Ascending aorta (tissue), 2 donors: ENCODE results near the gene MEOX1. TPM values are rescaled to one million over a fixed set of nuclear protein-coding genes. Genes with fewer than 3 reads are reported as not detected.

Experiments
- DNase-seq, 2 donors: peaks; one replicate each; pipeline ENCODE4 v3.0.0-alpha.2; 2019; ENCODE audit warnings: low spot score in 2 of 2
- H3K27ac ChIP-seq, 2 donors: fragments of 200-600 bp; sonication (generic); one replicate each; pipeline ENCODE4 v1.5.1; 2016 to 2017; ENCODE audit warnings: mild to moderate bottlenecking in 1 of 2
- H3K27me3 ChIP-seq: fragments of 200-600 bp; sonication (generic); one replicate; pipeline ENCODE4 v1.5.1; 2017
- H3K36me3 ChIP-seq, 2 donors: fragments of 200-600 bp; sonication (generic); one replicate each; pipeline ENCODE4 v1.5.1; 2016
- H3K4me1 ChIP-seq, 2 donors: fragments of 200-600 bp; sonication (generic); one replicate each; pipeline ENCODE4 v1.5.1; 2016 to 2017; ENCODE audit warnings: mild to moderate bottlenecking in 1 of 2
- H3K4me3 ChIP-seq, 2 donors: fragments of 200-600 bp; sonication (generic); one replicate each; pipeline ENCODE4 v1.5.1; 2016 to 2017; ENCODE audit warnings: mild to moderate bottlenecking in 1 of 2
- H3K9me3 ChIP-seq, 2 donors: fragments of 200-600 bp; sonication (generic); one replicate each; pipeline ENCODE4 v1.5.1; 2016
- CTCF ChIP-seq, 3 experiments: fragments of 200-600 bp in 2 of 3; fragments of 450-650 bp in 1 of 3; sonication (generic) in 2 of 3; IDR thresholded peaks; one replicate each; pipeline ENCODE4 v1.5.1; 2016 to 2019; ENCODE audit warnings: antibody characterized with exemption in 3 of 3, mild to moderate bottlenecking in 1 of 3, moderate library complexity in 1 of 3
- intact Hi-C: fragments of 100-400 bp; cut with DNase I; formaldehyde crosslinking; loops from one replicate; pipeline ENCODE4 v1.15.1; 2023
- total RNA-seq: library from RNA; depleted of rRNA; stranded (reverse); fragments of >200 nt; gene quantifications from one replicate; pipeline ENCODE4 v1.1.0, GENCODE V29; 2016

The MEOX1 gene
- total RNA-seq, 1 donor from 2014 or later = 17.8 TPM

DNA sequence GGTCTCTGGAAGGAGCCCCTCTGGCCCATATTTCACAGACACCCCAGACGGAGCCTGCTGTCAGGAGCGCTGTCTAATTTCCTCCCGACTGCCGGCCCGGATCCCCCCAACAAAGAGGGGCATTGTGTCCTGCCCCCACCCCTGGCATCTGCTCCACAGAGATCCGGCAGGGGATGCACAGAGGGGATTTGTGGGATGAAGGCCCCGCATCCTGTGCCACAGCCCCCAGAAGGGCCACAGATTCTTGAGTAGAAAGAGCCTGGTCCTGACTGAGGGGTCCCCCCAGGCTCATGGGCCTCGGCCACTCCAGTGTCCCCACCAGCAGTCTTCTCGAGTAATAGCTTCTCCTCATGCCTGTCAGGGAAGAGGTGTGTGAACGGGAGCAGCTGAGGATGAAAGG lies 29.5 kb downstream of the MEOX1 start:
- no peak overlapping the region for H3K27ac ChIP-seq
- no peaks in the 10 kb centered on the region for H3K9me3 ChIP-seq
- no peak for DNase-seq
- intact Hi-C loops = no loop called here
- no peak for TF ChIP-seq CTCF (IDR thresholded peaks at IDR 0.05)
- no peaks in the 10 kb centered on the region for H3K4me1 ChIP-seq
- no peak overlapping the region for H3K4me3 ChIP-seq
- no peaks in the 10 kb centered on the region for H3K27me3 ChIP-seq
- no peaks in the 10 kb centered on the region for H3K36me3 ChIP-seq

GRCh38 chr17:43631429-43631828 lies 30.3 kb downstream of the MEOX1 start:
- no peaks in the 10 kb centered on the region for H3K4me1 ChIP-seq
- no peaks in the 10 kb centered on the region for H3K9me3 ChIP-seq
- no peaks in the 10 kb centered on the region for H3K36me3 ChIP-seq
- intact Hi-C loops = no loop called here
- no peak for DNase-seq
- no peaks in the 10 kb centered on the region for H3K27me3 ChIP-seq
- TF ChIP-seq CTCF (IDR thresholded peaks at IDR 0.05) = no peak
- H3K27ac ChIP-seq = no peak overlapping the region
- H3K4me3 ChIP-seq = no peak overlapping the region

DNA sequence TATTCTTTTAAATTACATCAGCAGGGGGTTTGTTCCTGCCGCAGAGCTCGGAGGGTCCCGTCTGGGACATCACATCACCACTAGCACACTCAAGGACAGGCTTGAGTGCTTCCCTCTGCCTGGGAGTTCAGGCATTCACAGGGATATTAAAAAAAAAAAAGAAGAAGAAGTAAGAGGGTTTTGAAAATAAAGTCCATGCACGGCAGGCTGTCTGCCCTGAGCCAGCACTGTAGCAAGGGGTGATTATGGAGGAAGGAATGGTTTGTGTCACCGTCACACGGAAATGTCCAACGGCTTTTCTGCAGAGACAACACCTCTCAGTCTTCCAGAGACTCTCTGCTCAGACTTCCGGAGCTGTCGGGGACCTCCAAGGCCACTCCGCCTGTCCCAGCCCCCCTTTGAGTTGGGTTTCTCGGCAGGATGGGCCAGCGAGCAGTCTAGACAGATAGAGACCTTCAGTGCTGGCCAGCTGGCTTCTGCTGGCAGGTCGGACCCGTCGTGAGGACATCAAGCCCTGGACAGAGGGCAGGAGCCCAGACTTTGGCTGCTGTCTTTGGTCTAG lies 33.6 kb downstream of the MEOX1 start:
- DNase-seq = no peak
- no peaks in the 10 kb centered on the region for H3K9me3 ChIP-seq
- no peaks in the 10 kb centered on the region for H3K4me1 ChIP-seq
- H3K27ac ChIP-seq = no peak overlapping the region
- intact Hi-C loops = no loop called here
- H3K36me3 ChIP-seq = no peaks in the 10 kb centered on the region
- H3K4me3 ChIP-seq = no peak overlapping the region
- no peak for TF ChIP-seq CTCF (IDR thresholded peaks at IDR 0.05)
- no peaks in the 10 kb centered on the region for H3K27me3 ChIP-seq

GRCh38 chr17:43627653-43628052 lies 34.1 kb downstream of the MEOX1 start:
- Histone ChIP-seq H3K36me3 (no peaks in the 10 kb centered on the region), H3K4me1 (no peaks in the 10 kb centered on the region), H3K9me3 (no peaks in the 10 kb centered on the region), H3K4me3 (no peak overlapping the region), H3K27me3 (no peaks in the 10 kb centered on the region), H3K27ac (no peak overlapping the region)
- DNase-seq = no peak
- TF ChIP-seq CTCF (IDR thresholded peaks at IDR 0.05) = no peak
- intact Hi-C loops = no loop called here

- intact Hi-C loops = no loop called here
- no peak for TF ChIP-seq CTCF (IDR thresholded peaks at IDR 0.05)
- Histone ChIP-seq H3K9me3 (no peaks in the 10 kb centered on the region), H3K4me3 (no peak overlapping the region), H3K4me1 (no peaks in the 10 kb centered on the region), H3K27me3 (no peaks in the 10 kb centered on the region), H3K36me3 (no peaks in the 10 kb centered on the region), H3K27ac (no peak overlapping the region)
- DNase-seq = no peak
These were observed 35.7 kb downstream of the MEOX1 start for GRCh38 chr17:43626023-43626422.

- Histone ChIP-seq H3K36me3 (no peaks in the 10 kb centered on the region), H3K4me3 (no peak overlapping the region), H3K9me3 (no peaks in the 10 kb centered on the region), H3K27ac (no peak overlapping the region), H3K4me1 (peaks cover 0 to 2% of the 10 kb centered on the region in 2 donors), H3K27me3 (no peaks in the 10 kb centered on the region)
- no peak for DNase-seq
- intact Hi-C loops = no loop called here
- TF ChIP-seq CTCF (IDR thresholded peaks at IDR 0.05) = no peak
These were observed 36.1 kb downstream of the MEOX1 start for GRCh38 chr17:43625606-43626005.
